Loucy (cell line): ENCODE measurements around the gene EEA1.

ENCODE experiments used
- H2AFZ ChIP-seq: fragments of 200-600 bp; sonication (generic); 2 replicates; pipeline ENCODE4 v1.6.0; 2016; ENCODE audit warnings: antibody characterized with exemption, mild to moderate bottlenecking, low read length, moderate library complexity
- H3F3A ChIP-seq: fragments of 200-600 bp; 2 replicates; pipeline ENCODE4 v1.6.0; 2016; ENCODE audit warnings: antibody characterized with exemption, low read depth, mild to moderate bottlenecking
- H3K27me3 ChIP-seq: fragments of 200-600 bp; sonication (generic); 2 replicates; pipeline ENCODE4 v1.6.1; 2014; ENCODE audit warnings: low read length, mild to moderate bottlenecking; ENCODE audit not compliant: insufficient read depth, poor library complexity, severe bottlenecking
- H3K36me3 ChIP-seq: fragments of 200-600 bp; sonication (generic); 2 replicates; pipeline ENCODE4 v1.6.1; 2016; ENCODE audit warnings: low read length; ENCODE audit not compliant: insufficient read depth
- H3K4me1 ChIP-seq: fragments of 200-600 bp; sonication (generic); 2 replicates; pipeline ENCODE4 v1.5.1; 2014; ENCODE audit warnings: low read length, mild to moderate bottlenecking; ENCODE audit not compliant: insufficient read depth, poor library complexity, severe bottlenecking
- H3K4me2 ChIP-seq: fragments of 200-600 bp; sonication (generic); 2 replicates; pipeline ENCODE4 v1.6.0; 2014; ENCODE audit warnings: antibody characterized with exemption, low read length, low read depth, mild to moderate bottlenecking; ENCODE audit not compliant: poor library complexity, severe bottlenecking
- H3K4me3 ChIP-seq: fragments of 200-600 bp; sonication (generic); 2 replicates; pipeline ENCODE4 v1.5.1; 2014; ENCODE audit warnings: low read length, mild to moderate bottlenecking, mixed read lengths; ENCODE audit not compliant: poor library complexity, severe bottlenecking
- H3K79me2 ChIP-seq: fragments of 200-600 bp; sonication (generic); 2 replicates; pipeline ENCODE4 v1.6.1; 2014; ENCODE audit warnings: low read length; ENCODE audit not compliant: insufficient read depth
- H3K9ac ChIP-seq: fragments of 200-600 bp; sonication (generic); 2 replicates; pipeline ENCODE4 v1.6.0; 2014; ENCODE audit warnings: mild to moderate bottlenecking, low read depth, low read length, moderate library complexity; ENCODE audit not compliant: poor library complexity, severe bottlenecking
- H3K9me2 ChIP-seq: fragments of 200-600 bp; sonication (generic); replicated peaks from 2 replicates; pipeline ENCODE4 v1.6.1; 2016; ENCODE audit warnings: low read depth, low read length, mixed read lengths
- H3K9me3 ChIP-seq: fragments of 200-600 bp; sonication (generic); 2 replicates; pipeline ENCODE4 v1.6.1; 2014; ENCODE audit warnings: mild to moderate bottlenecking, antibody characterized with exemption, low read length, low read depth; ENCODE audit not compliant: insufficient read depth
- H4K20me1 ChIP-seq: fragments of 200-600 bp; sonication (generic); 2 replicates; pipeline ENCODE4 v1.6.0; 2014; ENCODE audit warnings: antibody characterized with exemption, low read length, mild to moderate bottlenecking; ENCODE audit not compliant: insufficient read depth, poor library complexity, severe bottlenecking
- EZH2phosphoT487 ChIP-seq: fragments of 200-600 bp; IDR thresholded peaks from 2 replicates; pipeline ENCODE4 v1.6.1; 2018; ENCODE audit warnings: antibody characterized with exemption, mild to moderate bottlenecking, moderate library complexity, borderline replicate concordance
- TF ChIP-seq, protein P1 (sequence below): fragments of 200-600 bp; sonication (generic); conservative IDR thresholded peaks from 2 replicates; pipeline ENCODE4 v1.5.1; 2014; ENCODE audit warnings: mild to moderate bottlenecking, antibody characterized with exemption, low read length

Gene EEA1

DNA sequence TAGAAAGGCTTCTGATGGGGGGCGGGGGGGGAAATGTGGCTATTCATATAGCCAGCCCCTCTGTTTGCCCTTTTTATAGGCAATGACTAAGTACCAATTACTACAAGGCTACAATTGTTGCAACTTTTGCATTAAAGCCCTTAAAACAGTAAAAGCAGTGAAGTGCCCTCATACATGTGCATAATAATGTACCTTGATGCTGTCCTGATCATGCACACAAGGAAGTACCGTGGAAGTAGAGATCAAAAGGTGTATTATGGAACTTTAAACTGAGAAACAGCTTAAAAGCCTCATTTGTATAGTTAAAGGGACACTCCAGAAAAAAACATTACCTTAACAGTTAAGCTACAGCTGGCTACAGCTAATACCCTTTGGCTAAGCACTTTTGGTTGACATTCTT lies 114.5 kb downstream of the EEA1 start:
- Histone ChIP-seq H3K27me3 (no peaks in the 10 kb centered on the region), H2AFZ (no peak overlapping the region), H3K4me1 (no peaks in the 10 kb centered on the region), H3K9me3 (no peaks in the 10 kb centered on the region), H3K9me2 (no peaks in the 10 kb centered on the region), H3F3A (no peaks in the 10 kb centered on the region), H3K4me3 (no peak overlapping the region), H3K36me3 (peaks cover 48% of the 10 kb centered on the region), H4K20me1 (no peaks in the 10 kb centered on the region), H3K4me2 (no peak overlapping the region), H3K79me2 (no peaks in the 10 kb centered on the region), H3K9ac (no peak overlapping the region)
- no peak for TF ChIP-seq EZH2phosphoT487
- TF ChIP-seq, protein P1, sequence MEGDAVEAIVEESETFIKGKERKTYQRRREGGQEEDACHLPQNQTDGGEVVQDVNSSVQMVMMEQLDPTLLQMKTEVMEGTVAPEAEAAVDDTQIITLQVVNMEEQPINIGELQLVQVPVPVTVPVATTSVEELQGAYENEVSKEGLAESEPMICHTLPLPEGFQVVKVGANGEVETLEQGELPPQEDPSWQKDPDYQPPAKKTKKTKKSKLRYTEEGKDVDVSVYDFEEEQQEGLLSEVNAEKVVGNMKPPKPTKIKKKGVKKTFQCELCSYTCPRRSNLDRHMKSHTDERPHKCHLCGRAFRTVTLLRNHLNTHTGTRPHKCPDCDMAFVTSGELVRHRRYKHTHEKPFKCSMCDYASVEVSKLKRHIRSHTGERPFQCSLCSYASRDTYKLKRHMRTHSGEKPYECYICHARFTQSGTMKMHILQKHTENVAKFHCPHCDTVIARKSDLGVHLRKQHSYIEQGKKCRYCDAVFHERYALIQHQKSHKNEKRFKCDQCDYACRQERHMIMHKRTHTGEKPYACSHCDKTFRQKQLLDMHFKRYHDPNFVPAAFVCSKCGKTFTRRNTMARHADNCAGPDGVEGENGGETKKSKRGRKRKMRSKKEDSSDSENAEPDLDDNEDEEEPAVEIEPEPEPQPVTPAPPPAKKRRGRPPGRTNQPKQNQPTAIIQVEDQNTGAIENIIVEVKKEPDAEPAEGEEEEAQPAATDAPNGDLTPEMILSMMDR = no peak

DNA sequence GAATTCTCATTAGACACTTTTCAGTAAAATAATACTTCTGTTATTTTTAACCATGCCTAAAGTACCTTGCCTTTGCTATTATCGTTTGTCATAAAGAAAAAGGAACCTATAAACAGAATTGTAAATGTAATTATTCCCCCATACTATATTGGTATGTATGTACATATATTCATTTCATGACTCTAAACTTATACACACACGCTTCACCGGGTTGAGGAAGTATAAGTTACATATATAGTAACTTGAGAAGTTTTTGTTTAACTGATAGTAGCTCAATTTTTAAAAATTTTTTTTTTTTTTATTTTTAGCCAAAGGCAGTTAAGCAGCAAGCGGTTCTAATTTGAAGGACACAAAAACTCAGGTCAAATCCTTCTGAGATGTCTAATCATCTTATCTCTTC lies 118.7 kb downstream of the EEA1 start:
- Histone ChIP-seq H2AFZ (no peak overlapping the region), H3K4me3 (no peak overlapping the region), H3K36me3 (peaks cover 35% of the 10 kb centered on the region), H3K9ac (no peak overlapping the region), H4K20me1 (no peaks in the 10 kb centered on the region), H3K9me2 (no peaks in the 10 kb centered on the region), H3F3A (0 out of 2 replicates have a peak, but pooled peaks cover 2% of the 10 kb centered on the region), H3K79me2 (no peaks in the 10 kb centered on the region), H3K9me3 (no peaks in the 10 kb centered on the region), H3K4me1 (no peaks in the 10 kb centered on the region), H3K27me3 (no peaks in the 10 kb centered on the region), H3K4me2 (no peak overlapping the region)
- no peak for TF ChIP-seq EZH2phosphoT487
- TF ChIP-seq, protein P1 = no peak

DNA sequence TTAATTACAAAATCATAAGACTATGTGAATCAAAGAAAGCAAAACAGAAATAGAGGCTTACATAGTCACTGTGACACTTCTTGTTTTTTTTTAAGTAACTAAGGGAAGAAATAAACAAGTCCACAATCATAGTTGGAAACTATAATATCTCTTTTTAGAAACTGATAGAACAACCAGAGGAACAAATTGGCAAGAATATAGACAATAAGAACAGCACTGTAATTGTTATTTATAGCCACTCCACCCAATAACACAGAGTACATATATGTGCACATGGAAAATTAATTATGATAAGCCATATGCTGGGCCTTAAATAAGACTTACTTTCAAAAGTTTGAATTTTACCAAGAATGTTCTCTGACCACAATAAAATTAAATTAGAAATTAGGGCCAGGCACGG lies 125.2 kb downstream of the EEA1 start:
- H3K4me1 ChIP-seq = no peaks in the 10 kb centered on the region

More for the DNA sequence above, 125.2 kb downstream of the EEA1 start:
- Histone ChIP-seq H3F3A (0 out of 2 replicates have a peak, but pooled peaks cover 2% of the 10 kb centered on the region), H3K27me3 (no peaks in the 10 kb centered on the region), H4K20me1 (no peaks in the 10 kb centered on the region), H3K79me2 (no peaks in the 10 kb centered on the region), H3K36me3 (peaks cover 37% of the 10 kb centered on the region; the same call in 1 of the 2 replicates), H3K9me2 (no peaks in the 10 kb centered on the region), H2AFZ (no peak overlapping the region), H3K9me3 (no peaks in the 10 kb centered on the region), H3K4me3 (no peak overlapping the region), H3K9ac (no peak overlapping the region), H3K4me2 (no peak overlapping the region)
- no peak for TF ChIP-seq EZH2phosphoT487
- TF ChIP-seq, protein P1 = no peak
